ENCODE results near the gene SLAMF1. TPM values are rescaled to one million over a fixed set of nuclear protein-coding genes. Genes with fewer than 3 reads are reported as not detected.

The SLAMF1 gene
- total and polyA plus RNA-seq, 2 donors from 2014 or later = 0.13 to 3.3 TPM

GRCh38 chr1:160665330-160666078 is 18.7 kb upstream of the SLAMF1 start:
- H3K27ac ChIP-seq (ENCODE audit: low read depth in 2 of 2, low read length in 2 of 2) = peak overlapping the region; percentile 13 to 19
- intact Hi-C loops (cut with DNase I) = no loop called here
- no peaks in the 10 kb centered on the region for H3K27me3 ChIP-seq (ENCODE audit: control insufficient read depth, insufficient read depth, low read length)
- H3K4me3 ChIP-seq (ENCODE audit: low read length in 3 of 3) = no peak overlapping the region
- H3K36me3 ChIP-seq (ENCODE audit: control insufficient read depth in 2 of 3, insufficient read depth in 3 of 3, low read length in 3 of 3) = no peaks in the 10 kb centered on the region
- FAIRE-seq = no peak
- peak in 2 of 5 donors; percentile 6 to 80 for DNase-seq
- no peaks in the 10 kb centered on the region for H3K9me3 ChIP-seq (ENCODE audit: control insufficient read depth in 2 of 3, insufficient read depth in 1 of 3, low read length in 3 of 3)
- no peak for TF ChIP-seq CTCF (IDR thresholded peaks at IDR 0.05; ENCODE audit: borderline replicate concordance, extremely low read depth, insufficient read depth)
- peaks cover 0 to 3% (median 0%) of the 10 kb centered on the region in 3 donors for H3K4me1 ChIP-seq (ENCODE audit: control insufficient read depth in 2 of 3, insufficient read depth in 2 of 3, low read depth in 1 of 3, low read length in 3 of 3)
- no peak overlapping the region for H3K9ac ChIP-seq (ENCODE audit: low read length in 3 of 3)

DNA sequence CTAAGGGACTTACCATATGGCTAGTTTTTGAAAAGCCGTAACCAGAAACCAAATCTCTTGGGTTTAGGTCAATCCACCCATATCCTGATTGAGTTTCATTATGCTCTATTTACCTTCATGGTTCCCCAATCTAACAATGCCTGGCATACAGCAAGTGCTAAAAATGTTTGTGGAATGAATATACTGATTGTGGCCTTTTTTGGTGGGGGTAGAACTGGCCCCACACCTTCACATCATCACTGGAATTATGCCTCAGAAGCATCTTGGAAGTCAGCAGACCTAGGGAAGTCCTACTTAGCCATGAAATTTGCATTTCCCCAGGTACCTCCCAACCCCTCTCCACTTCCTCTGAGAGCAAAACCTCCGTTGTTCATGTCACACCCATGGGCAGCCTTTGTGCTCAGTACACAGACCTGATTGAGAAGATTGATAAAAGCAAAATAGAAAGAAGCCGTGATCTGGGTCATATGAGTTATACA is 17.8 kb upstream of the SLAMF1 start:
- peaks cover 0 to 2% (median 0%) of the 10 kb centered on the region in 3 donors for H3K9me3 ChIP-seq (ENCODE audit: control insufficient read depth in 2 of 3, insufficient read depth in 1 of 3, low read length in 3 of 3)
- no peaks in the 10 kb centered on the region for H3K36me3 ChIP-seq (ENCODE audit: control insufficient read depth in 2 of 3, insufficient read depth in 3 of 3, low read length in 3 of 3)
- no peak for TF ChIP-seq CTCF (IDR thresholded peaks at IDR 0.05; ENCODE audit: borderline replicate concordance, extremely low read depth, insufficient read depth)
- H3K4me1 ChIP-seq (ENCODE audit: control insufficient read depth in 2 of 3, insufficient read depth in 2 of 3, low read depth in 1 of 3, low read length in 3 of 3) = peaks cover 0 to 3% (median 0%) of the 10 kb centered on the region in 3 donors
- no peak overlapping the region for H3K4me3 ChIP-seq (ENCODE audit: low read length in 3 of 3)
- H3K27me3 ChIP-seq (ENCODE audit: control insufficient read depth, insufficient read depth, low read length) = no peaks in the 10 kb centered on the region
- intact Hi-C loops (cut with DNase I) = no loop called here
- DNase-seq (no peak), FAIRE-seq (no peak)
- no peak overlapping the region for H3K9ac ChIP-seq (ENCODE audit: low read length in 3 of 3)
- H3K27ac ChIP-seq (ENCODE audit: low read depth in 2 of 2, low read length in 2 of 2) = no peak overlapping the region

DNA sequence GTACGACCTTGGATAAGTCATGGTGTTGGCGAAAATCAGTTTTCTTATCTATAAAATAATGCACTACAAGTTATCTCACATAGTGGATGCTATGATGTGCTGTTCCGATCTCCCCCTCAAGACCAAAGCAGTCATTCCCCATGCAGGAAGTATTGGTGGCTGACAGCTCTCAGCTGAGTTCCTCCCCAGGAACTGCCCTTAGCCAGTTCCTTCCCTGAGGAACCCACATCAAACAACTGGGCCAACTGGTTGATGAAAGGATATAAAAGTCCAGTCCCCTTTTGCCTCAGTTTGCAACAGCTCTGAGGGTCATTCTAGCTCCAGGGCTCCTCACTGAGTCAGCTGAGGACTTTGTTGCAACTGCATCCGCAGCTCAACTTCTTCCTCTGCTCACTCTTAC is 16.1 kb upstream of the SLAMF1 start:
- no peak for FAIRE-seq
- no peak for TF ChIP-seq CTCF (IDR thresholded peaks at IDR 0.05; ENCODE audit: borderline replicate concordance, extremely low read depth, insufficient read depth)
- H3K9me3 ChIP-seq (ENCODE audit: control insufficient read depth in 2 of 3, insufficient read depth in 1 of 3, low read length in 3 of 3) = peaks cover 0 to 4% (median 0%) of the 10 kb centered on the region in 3 donors
- H3K9ac ChIP-seq (ENCODE audit: low read length in 3 of 3) = no peak overlapping the region
- no peak for DNase-seq
- H3K4me3 ChIP-seq (ENCODE audit: low read length in 3 of 3) = no peak overlapping the region
- H3K27me3 ChIP-seq (ENCODE audit: control insufficient read depth, insufficient read depth, low read length) = no peaks in the 10 kb centered on the region
- peaks cover 0 to 3% (median 0%) of the 10 kb centered on the region in 3 donors for H3K4me1 ChIP-seq (ENCODE audit: control insufficient read depth in 2 of 3, insufficient read depth in 2 of 3, low read depth in 1 of 3, low read length in 3 of 3)
- H3K27ac ChIP-seq (ENCODE audit: low read depth in 2 of 2, low read length in 2 of 2) = no peak overlapping the region
- no peaks in the 10 kb centered on the region for H3K36me3 ChIP-seq (ENCODE audit: control insufficient read depth in 2 of 3, insufficient read depth in 3 of 3, low read length in 3 of 3)
- intact Hi-C loops (cut with DNase I) = no loop called here
